Activated T-cell treated with anti-CD3 and anti-CD28 coated beads for 48 hours (primary cell): Measurements from ENCODE around the gene PRR7.

ENCODE experiments used
- DNase-seq: peaks from one replicate; pipeline ENCODE4 v3.0.0-alpha.2; 2020; ENCODE audit warnings: low read depth

Gene PRR7

DNA sequence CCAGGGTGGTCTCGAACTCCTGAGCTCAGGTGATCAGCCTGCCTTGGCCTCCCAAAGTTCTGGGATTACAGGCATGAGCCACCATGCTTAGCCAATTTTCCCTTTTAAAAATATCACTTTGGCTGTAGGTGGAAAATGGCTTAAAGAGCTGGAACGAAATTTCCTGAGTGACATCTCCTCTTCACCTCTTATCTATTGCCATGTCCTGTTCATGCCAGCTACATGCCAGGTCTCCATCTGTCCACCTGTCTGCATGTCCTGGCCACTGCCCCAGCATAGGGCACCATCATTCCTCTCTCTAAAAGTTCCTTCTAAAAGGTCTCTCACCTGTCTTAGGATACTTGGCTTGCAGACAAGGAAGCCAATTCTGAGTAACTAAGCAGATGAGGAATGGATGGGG, 22.9 kb upstream of the PRR7 start:
- no peak for DNase-seq

DNA sequence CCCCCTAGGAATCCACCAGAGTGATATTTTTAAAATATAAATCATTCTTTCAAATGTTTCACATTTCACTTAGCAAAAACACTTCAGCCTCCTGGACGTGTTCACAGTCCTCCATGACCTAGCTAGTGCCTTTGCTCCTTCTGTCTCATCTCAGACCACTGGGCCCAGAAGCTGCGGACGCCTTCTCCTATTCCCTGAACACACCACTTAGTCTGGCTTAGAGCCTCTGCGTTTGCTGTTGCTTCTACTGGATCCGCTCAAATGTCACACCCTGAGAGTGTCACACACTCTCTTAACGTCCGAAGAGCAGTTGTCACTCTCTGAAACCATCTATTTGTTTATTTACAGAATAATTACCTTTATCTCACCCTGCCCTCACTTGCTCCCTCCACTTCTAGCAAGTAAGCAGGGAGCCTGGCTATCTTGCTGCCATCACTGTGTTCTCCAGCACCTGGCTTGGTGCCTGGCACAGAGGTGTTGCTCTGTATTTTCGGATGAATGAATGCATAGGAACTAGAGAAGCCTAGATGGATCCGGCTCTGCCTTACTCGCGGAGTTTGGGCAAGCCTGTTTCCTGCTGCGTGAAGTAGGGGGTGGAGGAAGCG, 21.3 kb upstream of the PRR7 start:
- no peak for DNase-seq

DNA sequence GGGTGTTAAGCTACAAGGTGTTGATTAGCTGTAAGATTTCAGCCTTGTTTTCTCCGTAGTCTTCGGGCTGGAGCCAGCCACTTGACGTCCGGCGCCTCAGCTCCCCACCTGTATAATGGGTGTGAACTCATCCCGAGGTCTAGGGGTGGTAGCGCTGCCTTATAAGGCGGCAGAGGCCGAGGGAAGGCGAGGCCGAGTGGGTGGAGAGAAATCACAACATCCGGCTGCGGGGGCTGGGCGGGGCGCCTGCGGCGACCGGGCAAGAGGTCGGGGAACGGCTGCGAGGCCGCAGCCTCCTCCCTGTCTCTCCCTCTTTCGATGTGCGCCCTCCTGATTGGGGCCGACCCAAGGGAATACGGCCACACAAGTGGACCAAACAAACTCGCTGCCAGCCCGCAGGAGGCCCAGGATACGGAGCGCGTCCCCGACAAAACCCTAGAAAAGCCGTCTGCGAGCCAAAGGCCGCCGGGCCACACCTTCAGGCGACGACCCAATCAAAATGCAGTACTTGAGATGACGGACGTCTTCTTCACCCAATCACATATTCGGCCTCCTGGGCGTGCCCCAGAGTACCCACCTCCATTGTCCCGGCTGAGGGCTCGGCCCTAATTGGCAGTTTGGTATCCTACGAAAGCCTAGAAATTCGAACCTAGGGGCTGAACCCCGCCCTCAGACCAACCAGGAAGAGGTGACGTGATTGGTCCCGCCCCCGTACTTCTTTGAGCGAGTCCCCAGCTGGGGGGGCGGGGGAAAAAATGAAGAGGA, 20.6 kb upstream of the PRR7 start:
- DNase-seq, result peak; percentile 98

DNA sequence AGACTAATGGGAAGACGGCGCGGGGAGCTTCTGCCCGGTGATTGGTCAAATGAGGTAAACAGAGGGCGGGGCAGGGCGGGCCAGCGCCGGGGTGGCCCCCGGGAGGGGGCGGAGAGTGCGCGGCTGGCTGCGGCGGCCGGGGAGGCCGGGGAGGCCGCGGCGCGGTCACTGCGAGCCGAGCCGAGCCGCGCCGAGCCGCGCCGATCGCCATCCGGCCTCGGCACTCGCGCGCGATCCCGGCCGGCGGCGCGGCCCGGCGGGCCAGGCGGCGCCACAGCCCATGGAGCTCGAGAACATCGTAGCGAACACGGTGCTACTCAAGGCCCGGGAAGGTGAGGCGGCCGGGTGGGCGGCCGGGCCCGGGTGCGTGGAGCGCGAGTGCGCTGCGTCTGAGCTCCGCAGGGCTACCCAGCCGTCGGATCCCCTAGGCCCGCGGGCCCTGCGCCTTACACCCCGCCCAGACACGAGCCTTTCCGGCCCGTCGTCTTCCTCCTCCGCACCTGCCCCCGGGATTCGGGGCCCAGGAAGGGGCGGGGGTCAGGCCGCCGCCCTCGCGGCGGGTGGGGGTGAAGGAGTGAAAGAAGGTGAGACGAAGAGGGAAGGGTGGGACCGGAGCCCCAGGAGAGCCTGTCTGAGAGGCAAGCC, 19.9 kb upstream of the PRR7 start, which contains the start of gene GRK6:
Gene GRK6, plus strand, starts transcription at position 111 of the 645 bp plus-strand sequence. Its CDS starts 170 bp downstream, at position 281.
- peak; percentile 62 for DNase-seq

DNA sequence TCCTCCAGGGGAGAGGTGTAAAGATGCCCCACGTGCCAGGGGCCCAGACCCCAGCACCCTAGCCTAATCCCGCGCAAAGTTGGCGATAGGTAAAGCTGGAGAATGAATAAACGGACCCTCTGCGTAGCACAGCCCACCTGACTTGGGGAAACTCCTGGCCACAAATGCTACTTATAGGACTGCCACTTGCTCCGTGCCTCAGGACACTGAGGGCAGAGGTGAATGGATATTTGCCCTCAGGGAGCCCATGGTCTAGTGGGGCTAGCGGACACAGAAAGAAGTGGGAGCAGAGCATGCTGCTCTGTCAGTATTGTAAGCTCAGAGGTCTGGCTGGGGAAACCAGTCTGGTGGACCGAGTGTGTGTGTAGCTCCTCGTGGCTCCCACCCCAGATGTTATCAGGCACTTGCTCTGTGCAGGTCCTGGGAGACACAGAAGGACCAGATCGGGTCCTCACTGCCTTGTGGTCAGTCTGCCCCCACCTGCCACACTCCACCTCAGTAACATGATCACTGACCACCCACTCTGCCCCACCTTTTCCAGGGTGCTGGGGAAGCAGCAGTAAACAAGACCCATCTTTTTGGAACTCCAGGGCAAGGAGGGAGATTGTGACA, 19.3 kb upstream of the PRR7 start:
- DNase-seq, result no peak

DNA sequence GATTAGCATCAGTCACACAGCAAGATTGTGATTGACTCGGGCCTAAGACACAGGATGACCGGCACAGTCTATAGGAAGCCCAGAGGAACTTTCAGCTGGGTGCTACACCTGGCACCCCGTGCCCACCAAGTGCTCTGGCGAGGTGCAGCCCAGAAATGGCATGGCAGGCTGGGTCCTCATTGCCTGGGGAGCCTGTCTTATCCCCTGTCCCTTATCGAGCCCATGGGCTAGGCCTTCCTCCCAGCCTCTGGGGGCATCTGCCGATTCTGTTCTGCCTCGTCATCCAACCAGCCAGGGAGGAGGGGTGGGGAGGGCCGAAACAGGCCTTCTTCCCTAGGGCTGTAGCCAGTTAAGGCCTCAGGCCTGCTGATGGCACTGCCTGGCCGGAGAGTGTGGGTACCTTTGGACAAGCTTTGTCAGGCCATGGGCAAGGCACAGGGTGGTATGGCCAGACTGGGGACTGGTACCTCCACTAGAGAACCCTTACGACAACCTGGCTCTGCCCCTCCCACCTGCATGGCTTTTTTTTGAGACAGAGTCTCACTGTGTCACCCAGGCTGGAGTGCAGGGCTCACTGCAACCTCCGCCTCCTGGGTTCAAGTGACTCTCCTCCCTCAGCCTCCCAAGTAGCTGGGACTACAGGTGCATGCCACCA, 18.6 kb upstream of the PRR7 start:
- no peak for DNase-seq

DNA sequence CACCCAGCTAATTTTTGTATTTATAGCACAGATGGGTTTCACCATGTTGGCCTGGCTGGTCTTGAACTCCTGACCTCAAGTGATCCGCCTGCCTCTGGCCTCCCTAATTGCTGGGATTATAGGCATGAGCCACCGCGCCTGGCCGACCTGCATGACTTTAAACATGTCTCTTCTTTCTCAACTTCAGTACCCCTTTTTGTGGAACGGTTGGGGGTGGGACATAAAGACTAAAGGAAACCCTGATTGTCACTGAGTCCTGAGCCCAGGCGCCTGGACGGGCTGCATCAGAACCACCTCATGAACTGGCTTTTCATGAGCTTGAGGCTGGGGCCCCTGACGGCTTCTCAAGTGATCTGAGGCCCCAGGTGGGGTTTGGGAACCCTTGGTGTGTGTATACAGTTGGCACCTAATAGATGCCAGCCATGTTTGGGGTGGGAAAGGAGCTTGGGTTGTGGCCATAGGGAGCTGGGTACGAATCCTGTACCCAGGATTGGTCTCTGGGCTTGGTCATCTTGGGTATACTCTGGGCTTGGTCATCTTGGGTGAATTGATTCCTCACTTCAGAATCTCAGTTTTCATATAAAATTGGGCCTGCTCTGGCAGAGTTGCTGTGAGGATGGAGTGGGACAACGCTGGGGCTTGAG, 17.9 kb upstream of the PRR7 start:
- DNase-seq, result no peak

DNA sequence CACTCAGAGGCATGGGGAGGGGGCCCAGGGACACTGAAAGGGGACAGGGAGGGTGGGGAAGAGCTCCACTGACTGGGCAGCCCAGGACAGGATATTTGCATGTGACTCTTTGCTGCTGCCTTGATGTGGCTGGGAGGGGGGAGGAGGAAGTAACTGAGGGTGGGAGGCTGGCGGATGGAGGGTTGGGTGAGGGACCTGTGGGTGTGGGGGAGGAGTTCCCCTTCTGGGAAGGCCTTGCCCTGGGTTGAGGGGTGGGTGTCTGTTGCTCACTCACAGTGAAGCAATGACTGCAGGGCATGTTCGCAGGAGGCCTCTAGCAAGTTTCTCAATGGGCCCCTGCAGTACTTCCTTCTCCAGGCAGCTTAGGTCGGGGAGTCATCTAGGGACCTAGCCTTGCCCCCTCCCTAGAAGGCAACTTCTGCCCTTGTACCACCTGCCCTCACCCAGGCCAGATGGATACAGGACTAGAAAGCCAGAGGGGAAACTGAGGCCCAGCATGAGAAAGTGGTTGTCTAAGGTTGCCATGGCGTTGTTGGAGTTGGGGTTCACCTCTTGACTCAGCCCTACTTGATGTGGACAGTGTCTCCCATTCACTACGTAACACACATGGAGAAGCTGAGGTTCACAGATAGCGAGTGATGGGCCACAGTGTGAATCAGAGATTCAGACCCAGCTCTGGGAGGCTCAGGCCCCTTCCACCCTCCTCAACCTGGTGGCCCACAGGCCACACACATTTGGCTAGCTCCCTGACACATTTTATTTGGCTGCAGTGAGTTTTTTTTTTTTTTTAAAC, 17.2 kb upstream of the PRR7 start:
- peak; percentile 83 for DNase-seq

DNA sequence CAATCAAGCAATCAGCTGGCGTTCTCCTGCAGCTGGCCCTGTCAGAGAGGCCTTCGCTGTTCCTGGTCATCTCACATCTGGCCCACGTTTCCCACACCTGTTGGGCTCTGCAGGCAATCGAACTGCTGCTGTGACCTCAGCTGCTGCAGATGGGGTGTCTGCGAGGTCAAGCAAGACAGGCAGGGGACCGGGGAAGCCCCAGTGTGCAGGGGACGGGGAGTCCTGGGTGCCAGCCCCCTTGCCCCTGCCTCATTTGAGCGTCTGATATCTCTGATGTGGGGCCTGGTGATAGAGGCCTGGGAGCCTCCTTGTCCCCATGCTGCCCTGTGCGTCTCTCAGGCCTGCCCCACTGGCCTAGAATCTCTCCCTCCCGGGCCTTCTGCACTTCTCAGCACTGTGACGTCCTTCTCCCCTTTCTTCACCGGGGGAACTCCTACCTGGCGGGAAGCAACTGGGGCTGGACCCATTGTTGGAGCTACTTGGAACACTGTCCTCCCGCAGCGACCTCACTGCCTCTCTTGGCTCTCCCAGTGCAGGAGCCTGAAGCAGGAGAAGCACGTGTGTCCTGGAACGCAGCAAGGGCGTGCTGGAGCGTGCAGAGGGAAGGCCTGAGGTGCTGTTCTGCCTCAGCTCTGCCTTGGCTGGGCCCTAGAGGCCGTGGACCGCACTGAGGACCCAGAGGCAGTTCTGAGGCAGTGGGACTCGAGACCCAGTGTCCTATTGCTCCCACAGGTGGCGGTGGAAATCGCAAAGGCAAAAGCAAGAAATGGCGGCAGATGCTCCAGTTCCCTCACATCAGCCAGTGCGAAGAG, 16.3 kb upstream of the PRR7 start:
- DNase-seq, result no peak

DNA sequence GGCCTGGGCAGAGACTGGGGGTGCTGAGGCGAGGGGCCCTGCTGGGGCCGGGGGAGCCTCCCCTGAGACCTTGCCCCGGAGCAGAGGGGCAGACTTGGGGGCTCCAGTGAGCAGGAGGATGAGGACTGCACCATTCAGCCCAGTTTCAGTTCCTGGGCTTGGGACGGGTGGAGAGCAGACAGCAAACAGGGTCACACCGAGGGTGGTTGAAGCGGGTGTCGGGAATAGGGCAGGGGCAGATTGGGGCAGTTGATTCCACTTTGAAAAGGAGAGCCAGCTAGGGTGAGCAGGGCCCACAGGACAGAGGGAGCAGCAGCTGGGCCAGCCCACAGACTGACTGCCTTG, 15.7 kb upstream of the PRR7 start:
- DNase-seq, result no peak

DNA sequence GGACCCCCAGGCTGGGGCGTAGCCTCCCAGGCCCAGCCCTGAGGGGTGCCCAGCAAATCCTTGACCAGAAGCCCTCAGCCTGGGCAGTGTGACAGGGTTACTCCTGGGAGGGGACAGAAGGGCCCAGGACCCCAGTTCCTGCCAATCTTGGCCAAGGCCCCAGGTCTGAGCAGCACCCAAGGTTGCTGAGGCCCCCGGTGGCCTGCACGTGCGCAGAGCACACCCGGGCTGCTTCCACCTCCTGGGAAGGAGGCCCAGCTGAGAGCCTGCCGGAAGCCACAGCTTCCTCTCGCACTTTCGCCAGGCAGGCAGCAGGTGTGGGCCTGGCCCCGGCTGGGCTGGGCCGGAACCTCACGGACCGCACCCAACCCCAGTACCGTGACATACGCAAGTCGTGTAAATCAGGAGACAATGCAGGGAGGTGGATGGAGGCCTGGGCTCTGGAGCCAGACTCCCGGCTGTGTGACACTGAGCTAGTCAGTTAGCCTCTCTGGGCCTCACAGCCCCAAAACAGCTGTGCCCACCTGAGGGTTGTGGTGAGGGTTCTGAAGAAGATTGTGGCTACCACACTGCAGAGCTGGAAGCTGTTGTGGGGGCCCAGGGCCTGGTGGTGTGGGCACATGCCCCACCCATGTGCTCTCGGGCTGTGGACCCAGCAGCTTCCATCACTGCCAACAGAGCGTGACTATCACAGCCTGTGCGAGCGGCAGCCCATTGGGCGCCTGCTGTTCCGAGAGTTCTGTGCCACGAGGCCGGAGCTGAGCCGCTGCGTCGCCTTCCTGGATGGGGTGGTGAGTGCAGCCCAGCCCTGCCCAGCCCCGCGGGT, 15.1 kb upstream of the PRR7 start:
- peak; percentile 79 for DNase-seq

DNA sequence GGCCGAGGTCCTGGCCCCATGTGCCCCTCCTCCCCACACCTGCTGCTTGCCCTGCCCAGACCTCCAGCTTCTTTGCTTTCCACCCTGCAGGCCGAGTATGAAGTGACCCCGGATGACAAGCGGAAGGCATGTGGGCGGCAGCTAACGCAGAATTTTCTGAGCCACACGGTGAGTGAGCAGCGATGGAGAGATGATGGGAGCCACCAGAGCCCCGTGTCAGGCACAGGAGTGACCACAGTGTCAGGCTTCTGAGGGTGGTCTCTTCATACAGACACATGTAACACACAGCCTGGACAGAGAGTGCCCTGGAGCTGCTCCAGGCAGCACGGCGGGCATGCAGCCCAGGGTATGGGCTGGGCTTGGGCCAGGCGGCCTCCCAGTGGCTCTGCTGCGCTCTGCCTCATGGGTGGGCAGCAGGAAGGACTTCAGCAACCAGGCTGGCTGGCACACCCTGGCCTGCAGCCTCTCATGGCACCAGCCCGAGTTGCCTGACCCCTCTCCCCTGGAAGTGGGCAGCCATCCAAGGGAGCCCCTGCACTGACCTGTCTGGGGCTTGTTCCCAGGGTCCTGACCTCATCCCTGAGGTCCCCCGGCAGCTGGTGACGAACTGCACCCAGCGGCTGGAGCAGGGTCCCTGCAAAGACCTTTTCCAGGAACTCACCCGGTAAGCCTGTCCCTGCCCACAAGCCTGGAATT, 14.3 kb upstream of the PRR7 start:
- DNase-seq, result peak; percentile 62

DNA sequence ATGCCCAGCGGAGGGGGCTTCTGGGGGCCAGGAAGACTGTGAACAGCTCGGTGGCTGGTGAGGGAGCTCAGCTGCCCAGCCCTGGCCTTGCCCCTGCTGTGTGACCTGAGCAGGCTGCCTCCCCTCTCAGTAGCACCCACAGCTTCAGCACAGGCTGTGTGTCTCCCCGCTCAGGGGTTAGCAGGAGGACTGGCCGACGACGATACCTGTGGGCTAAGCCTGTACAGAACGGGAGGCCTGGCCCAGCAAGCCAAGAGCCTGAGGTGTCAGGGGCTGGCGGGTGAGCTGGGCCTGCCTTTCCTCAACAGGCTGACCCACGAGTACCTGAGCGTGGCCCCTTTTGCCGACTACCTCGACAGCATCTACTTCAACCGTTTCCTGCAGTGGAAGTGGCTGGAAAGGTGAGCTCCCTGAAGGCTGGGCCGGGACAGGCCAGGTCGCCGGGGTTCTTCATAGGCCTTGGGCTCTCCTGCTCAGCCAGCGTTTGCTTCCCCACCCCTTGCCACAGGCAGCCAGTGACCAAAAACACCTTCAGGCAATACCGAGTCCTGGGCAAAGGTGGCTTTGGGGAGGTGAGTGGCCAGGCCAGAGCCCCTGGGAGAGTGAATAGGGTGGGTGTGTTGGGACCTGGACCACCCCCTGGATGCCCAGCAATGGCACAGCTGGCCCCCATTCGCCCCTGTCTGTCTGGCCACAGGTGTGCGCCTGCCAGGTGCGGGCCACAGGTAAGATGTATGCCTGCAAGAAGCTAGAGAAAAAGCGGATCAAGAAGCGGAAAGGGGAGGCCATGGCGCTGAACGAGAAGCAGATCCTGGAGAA, 13.6 kb upstream of the PRR7 start:
- no peak for DNase-seq

DNA sequence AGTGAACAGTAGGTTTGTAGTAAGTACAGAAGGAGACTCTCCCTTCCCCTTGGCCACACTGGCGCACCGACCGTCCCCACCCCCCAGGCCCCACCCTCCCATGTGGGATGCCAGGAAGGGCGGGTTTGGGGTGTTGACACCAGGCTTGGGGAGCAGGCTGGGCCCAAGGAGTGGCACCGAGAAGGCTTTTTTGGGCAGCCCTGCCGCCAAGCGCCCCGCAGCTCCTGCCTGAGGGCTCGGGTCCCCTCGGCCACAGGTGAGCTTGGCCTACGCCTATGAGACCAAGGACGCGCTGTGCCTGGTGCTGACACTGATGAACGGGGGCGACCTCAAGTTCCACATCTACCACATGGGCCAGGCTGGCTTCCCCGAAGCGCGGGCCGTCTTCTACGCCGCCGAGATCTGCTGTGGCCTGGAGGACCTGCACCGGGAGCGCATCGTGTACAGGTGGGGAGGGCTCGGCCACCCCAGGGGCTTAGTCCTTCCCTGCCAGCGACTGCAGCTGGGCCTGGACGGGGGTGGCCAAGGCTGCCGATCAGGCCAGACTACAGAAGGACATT, 12.9 kb upstream of the PRR7 start:
- no peak for DNase-seq

DNA sequence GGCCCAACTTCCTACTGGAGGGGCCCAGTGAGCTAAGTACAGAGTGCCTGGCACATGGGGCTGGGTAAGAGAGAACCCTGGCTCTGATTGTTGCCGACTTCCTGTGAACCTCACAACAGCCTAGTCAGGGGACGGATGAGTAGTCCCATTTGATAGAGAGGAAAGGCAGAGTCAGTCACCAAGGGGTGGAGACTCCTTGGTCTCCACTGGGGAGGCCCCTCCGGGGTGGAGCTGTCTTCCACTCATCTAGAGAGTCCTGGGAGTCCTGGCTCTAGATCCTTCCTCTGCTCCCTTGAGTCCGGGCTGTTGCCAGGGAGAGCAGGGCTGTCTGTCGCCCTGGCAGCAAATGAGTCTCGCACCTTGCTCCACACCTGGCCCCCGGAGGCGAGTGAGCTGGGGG, 12.2 kb upstream of the PRR7 start:
- no peak for DNase-seq

DNA sequence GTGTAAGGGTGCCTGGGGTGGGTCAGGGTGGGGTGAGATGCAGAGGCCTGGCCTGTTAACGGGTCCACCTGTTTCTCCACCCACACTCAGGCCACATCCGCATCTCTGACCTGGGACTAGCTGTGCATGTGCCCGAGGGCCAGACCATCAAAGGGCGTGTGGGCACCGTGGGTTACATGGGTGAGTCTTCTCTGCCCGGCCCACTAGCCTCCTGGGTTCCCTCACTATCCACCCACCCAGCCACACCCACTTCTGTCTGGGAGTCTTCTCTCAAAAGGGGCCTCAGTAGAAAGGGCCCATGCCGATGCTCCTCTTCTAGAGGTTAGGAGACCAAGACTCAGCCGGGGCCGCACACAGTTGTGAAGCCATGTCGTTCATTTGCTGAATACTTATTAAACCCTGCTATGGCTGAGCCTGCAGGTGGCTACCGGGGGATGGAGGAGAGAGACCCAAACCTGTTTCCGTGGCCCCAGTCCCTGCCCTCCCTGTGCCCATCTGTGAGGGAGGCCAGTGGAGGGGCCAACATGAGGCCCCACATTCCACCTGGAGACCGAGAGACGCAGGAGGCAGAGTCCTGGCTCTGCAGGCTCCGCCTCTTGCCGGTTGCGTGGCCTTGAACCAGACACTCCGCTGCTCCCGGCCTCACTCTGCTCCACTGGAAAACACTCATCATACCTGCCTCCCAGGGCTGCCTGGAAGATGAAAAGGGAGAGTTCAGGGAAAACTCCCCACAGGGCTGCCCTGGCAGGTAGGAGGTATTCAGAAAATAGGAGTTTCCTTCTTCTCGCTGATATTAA, 11.5 kb upstream of the PRR7 start:
- DNase-seq, result no peak
